HG02973 (cell line): ENCODE data around the gene GARRE1.
"Not testable (repeated sequence)": the region's sequence is repeated elsewhere in the genome, so short reads cannot be mapped to it uniquely, and the experiment has no call there.

Source experiments
- ATAC-seq: cut with Tn5 transposase; IDR thresholded peaks from one replicate; pipeline ENCODE4 v1.9.1; 2021; ENCODE audit warnings: moderate library complexity; ENCODE audit not compliant: unreplicated experiment

GARRE1 gene

GRCh38 chr19:34231439-34231838 lies 22.9 kb upstream of the GARRE1 start:
- no peak for ATAC-seq

- no peak for ATAC-seq
Measured at GRCh38 chr19:34232566-34233481, 21.5 kb upstream of the GARRE1 start.

GRCh38 chr19:34235425-34235940 lies 18.9 kb upstream of the GARRE1 start:
- ATAC-seq = no peak

GRCh38 chr19:34236035-34236987 lies 18.0 kb upstream of the GARRE1 start:
- no peak for ATAC-seq

GRCh38 chr19:34237283-34237682 lies 17.1 kb upstream of the GARRE1 start:
- ATAC-seq = no peak

- ATAC-seq = no peak
Measured at GRCh38 chr19:34237939-34238338, 16.4 kb upstream of the GARRE1 start.

GRCh38 chr19:34241513-34242337 lies 12.6 kb upstream of the GARRE1 start:
- no peak for ATAC-seq

- not testable (repeated sequence) for ATAC-seq
Measured at GRCh38 chr19:34243138-34243875, 11.0 kb upstream of the GARRE1 start.

GRCh38 chr19:34243876-34244578 lies 10.3 kb upstream of the GARRE1 start:
- ATAC-seq = no peak

- no peak for ATAC-seq
Measured at GRCh38 chr19:34244611-34245299, 9.6 kb upstream of the GARRE1 start.

- no peak for ATAC-seq
Measured at GRCh38 chr19:34246340-34246739, 8.0 kb upstream of the GARRE1 start.

GRCh38 chr19:34248941-34249340 lies 5.4 kb upstream of the GARRE1 start:
- no peak for ATAC-seq

GRCh38 chr19:34253167-34253566 lies 1.2 kb upstream of the GARRE1 start:
- ATAC-seq = not testable (repeated sequence)

- not testable (repeated sequence) for ATAC-seq
Measured at GRCh38 chr19:34253681-34254045, 691 bp upstream of the GARRE1 start.

GRCh38 chr19:34254698-34255432 lies 511 bp downstream of the GARRE1 start:
- ATAC-seq = peak; percentile 47

- ATAC-seq = no peak
Measured at GRCh38 chr19:34255546-34255945, 1.2 kb downstream of the GARRE1 start.

- ATAC-seq = no peak
Measured at GRCh38 chr19:34256835-34257558, 2.6 kb downstream of the GARRE1 start.
